22Rv1 (cell line): ENCODE results near the gene PPEF1.

Experiments used
- ZFX ChIP-seq: fragments of 450-650 bp; IDR thresholded peaks from 2 replicates; pipeline ENCODE4 v1.6.1; 2017; ENCODE audit warnings: antibody characterized with exemption, borderline replicate concordance
- TF ChIP-seq, protein P1 (sequence below): fragments of 450-650 bp; IDR thresholded peaks from 2 replicates; pipeline ENCODE4 v1.5.1; 2017; ENCODE audit warnings: mild to moderate bottlenecking

DNA sequence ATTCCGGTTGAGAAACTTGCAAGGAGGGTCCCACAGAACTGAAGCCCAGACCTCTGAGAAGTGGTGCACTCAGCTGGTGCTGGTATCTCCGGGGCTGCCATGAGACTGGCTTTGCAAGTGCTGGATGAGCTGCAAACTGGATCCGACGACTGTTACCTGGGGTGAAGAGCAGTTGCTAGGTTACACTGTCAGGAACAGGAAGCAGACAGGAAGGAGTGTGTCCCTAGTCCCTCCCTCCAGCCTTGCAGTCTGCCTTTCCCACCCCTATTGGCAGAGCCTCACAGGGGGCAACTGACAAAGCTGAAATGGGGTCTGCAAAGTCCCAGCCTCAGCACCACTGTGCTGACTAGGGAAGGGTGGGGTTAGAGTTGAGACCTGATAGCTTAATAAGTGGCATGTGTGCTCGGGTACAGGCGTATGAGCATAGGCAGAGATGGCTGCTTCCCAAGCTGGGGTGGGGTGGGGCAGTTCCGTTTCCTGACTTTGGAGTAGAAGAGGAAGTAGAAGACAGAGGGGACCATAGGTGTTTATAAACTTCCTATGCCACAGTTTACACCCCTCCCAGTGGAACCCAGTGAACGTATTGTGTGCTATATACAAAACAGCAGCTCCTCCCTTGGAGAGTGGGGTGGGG lies 18.0 kb downstream of the PPEF1 start:
- TF ChIP-seq, protein P1, sequence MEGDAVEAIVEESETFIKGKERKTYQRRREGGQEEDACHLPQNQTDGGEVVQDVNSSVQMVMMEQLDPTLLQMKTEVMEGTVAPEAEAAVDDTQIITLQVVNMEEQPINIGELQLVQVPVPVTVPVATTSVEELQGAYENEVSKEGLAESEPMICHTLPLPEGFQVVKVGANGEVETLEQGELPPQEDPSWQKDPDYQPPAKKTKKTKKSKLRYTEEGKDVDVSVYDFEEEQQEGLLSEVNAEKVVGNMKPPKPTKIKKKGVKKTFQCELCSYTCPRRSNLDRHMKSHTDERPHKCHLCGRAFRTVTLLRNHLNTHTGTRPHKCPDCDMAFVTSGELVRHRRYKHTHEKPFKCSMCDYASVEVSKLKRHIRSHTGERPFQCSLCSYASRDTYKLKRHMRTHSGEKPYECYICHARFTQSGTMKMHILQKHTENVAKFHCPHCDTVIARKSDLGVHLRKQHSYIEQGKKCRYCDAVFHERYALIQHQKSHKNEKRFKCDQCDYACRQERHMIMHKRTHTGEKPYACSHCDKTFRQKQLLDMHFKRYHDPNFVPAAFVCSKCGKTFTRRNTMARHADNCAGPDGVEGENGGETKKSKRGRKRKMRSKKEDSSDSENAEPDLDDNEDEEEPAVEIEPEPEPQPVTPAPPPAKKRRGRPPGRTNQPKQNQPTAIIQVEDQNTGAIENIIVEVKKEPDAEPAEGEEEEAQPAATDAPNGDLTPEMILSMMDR, result no peak
- no peak for TF ChIP-seq ZFX
